GM12878 (cell line): ENCODE measurements around the gene FGF14. TPM values are rescaled to one million over a fixed set of nuclear protein-coding genes. Genes with fewer than 3 reads are reported as not detected.

Source experiments
- ATAC-seq: fragments of 200-7000 bp; cut with Tn5 transposase; 3 replicates; pipeline ENCODE4 v1.9.1; 2020; ENCODE audit warnings: mild to moderate bottlenecking, moderate library complexity
- BruUV-seq: library from RNA; stranded (reverse); fragments of 400-500 nt; replicated peaks from 2 replicates; lab custom pipeline; 2021; lab: Mats Ljungman, UMichigan
- CTCF ChIA-PET: fragments of 300-600 bp; sonication (Branson Sonifier 250); formaldehyde crosslinking; extraction: SDS; loops from one replicate; lab custom pipeline; 2021; ENCODE audit warnings: inconsistent platforms; lab: Yijun Ruan, JAX
- POLR2A ChIA-PET: fragments of 350-600 bp; formaldehyde crosslinking; extraction: SDS; loops from one replicate; lab custom pipeline; 2021; ENCODE audit warnings: inconsistent platforms; lab: Charles Lee
- RAD21 ChIA-PET: fragments of 300-600 bp; sonication (Branson Sonifier 250); formaldehyde crosslinking; loops from one replicate; lab custom pipeline; 2023; ENCODE audit warnings: antibody characterized with exemption; ENCODE audit not compliant: unreplicated experiment; lab: Charles Lee
- SMC1A ChIA-PET: fragments of 300-600 bp; sonication (Branson Sonifier 250); formaldehyde crosslinking; loops from one replicate; lab custom pipeline; 2023; ENCODE audit not compliant: unreplicated experiment, uncharacterized antibody; lab: Charles Lee
- DNase-seq: peaks from one replicate; pipeline ENCODE4 v3.0.0-alpha.2; 2011; ENCODE audit warnings: low read depth, low spot score
- FAIRE-seq: peaks from 3 replicates; lab custom pipeline; 2011; peaks lifted over from hg19 to GRCh38; lab: Jason Lieb, UNC
- H2AFZ ChIP-seq: 2 replicates; pipeline ENCODE4 v1.6.0; 2011; ENCODE audit warnings: low read depth, low read length, control low read depth; ENCODE audit not compliant: control insufficient read depth
- H3K27ac ChIP-seq: 2 replicates; pipeline ENCODE4 v1.5.1; 2011; ENCODE audit warnings: control low read depth; ENCODE audit not compliant: control insufficient read depth, insufficient read depth
- H3K27me3 ChIP-seq, 2 experiments: replicated peaks in 1 of 2; 2 replicates each; pipeline versions ENCODE4 v1.6.0 to v1.6.1; 2011; ENCODE audit warnings: low read length in 1 of 2; ENCODE audit not compliant: control insufficient read depth in 2 of 2, insufficient read depth in 2 of 2
- H3K36me3 ChIP-seq, 2 experiments: 2 replicates each; pipeline ENCODE4 v1.5.1; 2011; ENCODE audit warnings: low read length in 1 of 2; ENCODE audit not compliant: control insufficient read depth in 2 of 2, insufficient read depth in 2 of 2
- H3K4me1 ChIP-seq: 2 replicates; pipeline ENCODE4 v1.6.1; 2011; ENCODE audit warnings: mild to moderate bottlenecking, low read length, moderate library complexity, mixed read lengths; ENCODE audit not compliant: control insufficient read depth, insufficient read depth
- H3K4me2 ChIP-seq: 2 replicates; pipeline ENCODE4 v1.6.0; 2011; ENCODE audit warnings: control low read depth; ENCODE audit not compliant: control insufficient read depth, insufficient read depth
- H3K4me3 ChIP-seq: fragments of 200-600 bp; sonication (generic); 2 replicates; pipeline ENCODE4 v1.5.1; 2016
- H3K79me2 ChIP-seq: 2 replicates; pipeline ENCODE4 v1.6.0; 2011; ENCODE audit warnings: low read length; ENCODE audit not compliant: control insufficient read depth, insufficient read depth
- H3K9ac ChIP-seq: 2 replicates; pipeline ENCODE4 v1.8.0; 2011; ENCODE audit warnings: low read length, control low read depth, mixed read lengths; ENCODE audit not compliant: control insufficient read depth, insufficient read depth
- H3K9me3 ChIP-seq: replicated peaks from 3 replicates; pipeline ENCODE4 v1.5.1; 2011; ENCODE audit warnings: mild to moderate bottlenecking, low read length; ENCODE audit not compliant: control insufficient read depth, insufficient read depth
- H4K20me1 ChIP-seq: 2 replicates; pipeline ENCODE4 v1.6.0; 2011; ENCODE audit not compliant: control insufficient read depth, insufficient read depth
- CREM ChIP-seq: IDR thresholded peaks from 2 replicates; pipeline ENCODE4 v1.6.1; 2014; ENCODE audit warnings: antibody characterized with exemption, low read depth
- EED ChIP-seq: sonication (generic); IDR thresholded peaks from 2 replicates; pipeline ENCODE4 v1.6.1; 2016; ENCODE audit warnings: antibody characterized with exemption, low read depth
- IKZF2 ChIP-seq, 2 experiments: fragments of 450-650 bp; IDR thresholded peaks; 2 replicates each; pipeline ENCODE4 v1.6.1; 2017; ENCODE audit warnings: mild to moderate bottlenecking in 2 of 2, moderate library complexity in 2 of 2
- MEF2B ChIP-seq: fragments of 450-650 bp; IDR thresholded peaks from 2 replicates; pipeline ENCODE4 v1.6.1; 2018; ENCODE audit warnings: mild to moderate bottlenecking, moderate library complexity; ENCODE audit not compliant: partially characterized antibody, poor library complexity, severe bottlenecking
- MTA2 ChIP-seq: fragments of 450-650 bp; IDR thresholded peaks from 2 replicates; pipeline ENCODE4 v1.6.1; 2016; ENCODE audit warnings: low read depth, mild to moderate bottlenecking, moderate library complexity
- RB1 ChIP-seq: fragments of 450-650 bp; formaldehyde crosslinking; IDR thresholded peaks from 2 replicates; pipeline ENCODE4 v1.6.1; 2017; ENCODE audit warnings: mild to moderate bottlenecking, borderline replicate concordance
- SMAD1 ChIP-seq: fragments of 450-650 bp; IDR thresholded peaks from 2 replicates; pipeline ENCODE4 v1.6.1; 2018; ENCODE audit warnings: mild to moderate bottlenecking, low read depth; ENCODE audit not compliant: partially characterized antibody
- SP1 ChIP-seq: IDR thresholded peaks from one replicate; pipeline ENCODE4 v1.6.1; 2011; ENCODE audit warnings: low read depth, low read length
- SPI1 ChIP-seq: IDR thresholded peaks from 2 replicates; pipeline ENCODE4 v1.6.1; 2011; ENCODE audit warnings: low read depth, mild to moderate bottlenecking, low read length, moderate library complexity, borderline replicate concordance; ENCODE audit not compliant: insufficient read depth
- TCF12 ChIP-seq: IDR thresholded peaks from 2 replicates; pipeline ENCODE4 v1.6.1; 2011; ENCODE audit warnings: low read depth, mild to moderate bottlenecking, low read length
- WRNIP1 ChIP-seq: IDR thresholded peaks from 2 replicates; pipeline ENCODE4 v1.6.1; 2011; ENCODE audit warnings: low read depth, low read length, improper control_type of control experiment, borderline replicate concordance
- YBX1 ChIP-seq: fragments of 450-650 bp; IDR thresholded peaks from 2 replicates; pipeline ENCODE4 v1.6.1; 2016; ENCODE audit warnings: antibody characterized with exemption
- YY1 ChIP-seq: IDR thresholded peaks from 2 replicates; pipeline ENCODE4 v1.6.1; 2011; ENCODE audit warnings: low read depth, mild to moderate bottlenecking, low read length
- WGBS: methylation state at CpG from one replicate; pipeline ENCODE4 v1.1.6; 2016; ENCODE audit warnings: low lambda C conversion rate; ENCODE audit not compliant: insufficient replicate concordance, insufficient coverage; ENCODE audit errors: missing lambda C conversion rate; 5-methylcytosine and 5-hydroxymethylcytosine counted together
- in situ Hi-C: fragments of 300-500 bp; cut with MboI; formaldehyde crosslinking; loops from 9 replicates; pipeline ENCODE4 v1.14.3; 2018; ENCODE audit warnings: mixed read lengths
- intact Hi-C: fragments of 100-400 bp; cut with micrococcal nuclease; formaldehyde crosslinking; loops from one replicate; pipeline ENCODE4 v1.14.2; 2022; ENCODE audit not compliant: unreplicated experiment
- polyA plus RNA-seq, 11 experiments: library from polyadenylated mRNA; depleted of rRNA in 4 of 11; unstranded in 6 of 11; stranded (reverse) in 5 of 11; fragments of >200 nt; fragmentation: Nextera tagmentation in 4 of 11; fragmentation: Illumina TruSeq in 1 of 11; extraction: Ambion mirVana in 4 of 11; extraction: Trizol in 1 of 11; gene quantifications; 1 replicate in 1 of 11; 2 replicates in 10 of 11; pipeline versions ENCODE4 v1.2.1 to v1.2.3, GENCODE V29; 2011 to 2016; ENCODE audit warnings: inconsistent platforms in 2 of 11, missing spikeins in 2 of 11, low read depth in 1 of 11
- total RNA-seq, 4 experiments: library from RNA; depleted of rRNA in 3 of 4; stranded (reverse); fragments of >200 nt in 3 of 4; fragmentation: Illumina TruSeq in 1 of 4; extraction: Trizol in 1 of 4; gene quantifications; 2 replicates each; pipeline versions ENCODE4 v1.2.1 to v1.2.3, GENCODE V29; 2013 to 2021
- TF ChIP-seq, protein P1 (sequence below): fragments of 450-650 bp; conservative IDR thresholded peaks from 2 replicates; pipeline ENCODE4 v1.6.1; 2017; ENCODE audit warnings: mild to moderate bottlenecking, moderate library complexity
- TF ChIP-seq, protein P2 (sequence below): IDR thresholded peaks from 2 replicates; pipeline ENCODE4 v1.6.1; 2011; ENCODE audit warnings: low read depth, mild to moderate bottlenecking, low read length, moderate library complexity, borderline replicate concordance; ENCODE audit errors: extremely low read depth
- TF ChIP-seq, protein P3 (sequence below): IDR thresholded peaks from 2 replicates; pipeline ENCODE4 v1.6.1; 2012; ENCODE audit warnings: low read depth, low read length, improper control_type of control experiment
- TF ChIP-seq, protein P4 (sequence below): fragments of 450-650 bp; IDR thresholded peaks from 2 replicates; pipeline ENCODE4 v1.6.1; 2016; ENCODE audit warnings: mild to moderate bottlenecking

FGF14 gene
- total and polyA plus RNA-seq, 10 of the 15 experiments (the other 5 are each of a cell fraction or from before 2014, with no cell fraction given): under 0.01 to 0.44 (median 0.04) TPM

DNA sequence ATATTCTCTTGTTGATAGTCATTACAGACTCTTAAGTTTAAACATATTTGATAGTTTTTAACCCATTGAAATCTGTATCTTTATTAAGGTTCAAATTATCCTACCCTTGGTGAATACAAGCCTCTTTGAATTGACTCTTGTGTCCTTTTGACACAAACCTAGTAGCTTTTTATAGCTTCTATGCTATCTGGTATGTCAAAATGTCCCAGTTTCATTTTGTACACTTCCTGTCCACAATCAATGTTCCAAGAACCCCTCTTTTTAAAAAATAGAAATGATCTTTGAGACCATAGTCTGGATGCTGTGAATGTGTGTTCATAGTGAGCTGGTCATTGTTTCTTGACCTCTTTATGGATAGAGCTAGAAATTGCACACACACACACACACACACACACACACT lies 39.2 kb upstream of the FGF14 start (continued):
- TF ChIP-seq, protein P1, sequence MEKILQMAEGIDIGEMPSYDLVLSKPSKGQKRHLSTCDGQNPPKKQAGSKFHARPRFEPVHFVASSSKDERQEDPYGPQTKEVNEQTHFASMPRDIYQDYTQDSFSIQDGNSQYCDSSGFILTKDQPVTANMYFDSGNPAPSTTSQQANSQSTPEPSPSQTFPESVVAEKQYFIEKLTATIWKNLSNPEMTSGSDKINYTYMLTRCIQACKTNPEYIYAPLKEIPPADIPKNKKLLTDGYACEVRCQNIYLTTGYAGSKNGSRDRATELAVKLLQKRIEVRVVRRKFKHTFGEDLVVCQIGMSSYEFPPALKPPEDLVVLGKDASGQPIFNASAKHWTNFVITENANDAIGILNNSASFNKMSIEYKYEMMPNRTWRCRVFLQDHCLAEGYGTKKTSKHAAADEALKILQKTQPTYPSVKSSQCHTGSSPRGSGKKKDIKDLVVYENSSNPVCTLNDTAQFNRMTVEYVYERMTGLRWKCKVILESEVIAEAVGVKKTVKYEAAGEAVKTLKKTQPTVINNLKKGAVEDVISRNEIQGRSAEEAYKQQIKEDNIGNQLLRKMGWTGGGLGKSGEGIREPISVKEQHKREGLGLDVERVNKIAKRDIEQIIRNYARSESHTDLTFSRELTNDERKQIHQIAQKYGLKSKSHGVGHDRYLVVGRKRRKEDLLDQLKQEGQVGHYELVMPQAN: no peak
- TF ChIP-seq YY1: no peak
- no peak for TF ChIP-seq IKZF2 (IDR thresholded peaks at IDR 0.05)
- TF ChIP-seq SPI1: no peak
- no peak for TF ChIP-seq WRNIP1
- no peak for TF ChIP-seq SP1
- no peak for TF ChIP-seq EED
- no peak for TF ChIP-seq YBX1
- TF ChIP-seq, protein P2, sequence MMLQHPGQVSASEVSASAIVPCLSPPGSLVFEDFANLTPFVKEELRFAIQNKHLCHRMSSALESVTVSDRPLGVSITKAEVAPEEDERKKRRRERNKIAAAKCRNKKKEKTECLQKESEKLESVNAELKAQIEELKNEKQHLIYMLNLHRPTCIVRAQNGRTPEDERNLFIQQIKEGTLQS: no peak

DNA sequence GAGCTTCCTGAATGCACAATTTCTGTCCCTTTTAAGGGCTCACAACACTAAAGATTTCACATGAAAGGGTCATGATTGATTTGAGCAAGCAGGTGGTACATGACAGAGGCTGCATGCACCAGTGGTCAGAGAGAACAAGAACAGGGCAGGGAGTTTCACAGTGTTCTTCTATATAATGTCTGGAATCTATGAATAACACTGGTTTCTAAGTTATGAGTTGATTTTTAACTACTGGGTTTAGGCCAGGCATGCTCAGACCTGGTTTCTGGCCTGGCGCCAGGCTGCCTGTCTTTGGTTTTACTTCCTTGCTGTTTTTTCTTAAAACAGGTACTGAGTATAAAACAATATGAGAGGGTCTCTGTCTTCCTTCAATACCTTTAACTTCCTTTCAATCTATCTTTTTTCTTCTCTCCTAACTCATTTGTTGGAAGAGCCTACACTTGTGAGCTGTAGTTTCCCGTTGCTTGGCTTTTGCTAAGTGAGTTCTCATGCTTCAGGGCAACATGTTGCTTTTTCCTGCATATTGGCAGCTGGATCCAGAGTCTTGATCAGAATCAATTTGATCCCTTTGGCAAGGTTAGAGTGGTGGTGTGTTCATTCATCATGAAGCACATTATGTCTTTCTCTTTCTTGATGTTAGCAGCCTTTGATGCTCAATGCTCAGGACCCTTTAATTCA lies 38.5 kb upstream of the FGF14 start:
- ChIA-PET RAD21 (interaction anchor here (1.0 to 1.3 kb wide), 2 partner anchors 17 to 40 kb away, joined by 3 to 4 read pairs; no protein-coding TSS in a partner anchor), POLR2A (interaction anchor here (0.5 kb wide), 1 partner anchor 362 kb away, joined by 3 read pairs; no protein-coding TSS in a partner anchor), SMC1A (interaction anchor here (1.2 to 2.2 kb wide), 4 partner anchors 16 to 47 kb away, joined by 4 to 10 read pairs (median 5); no protein-coding TSS in a partner anchor), CTCF (interaction anchor here (1.5 to 1.8 kb wide), 2 partner anchors 16 to 41 kb away, joined by 5 to 10 read pairs; no protein-coding TSS in a partner anchor)
- WGBS: 0% methylated on average over 2 of the region's 2 CpGs
- no peaks in the 10 kb centered on the region for H3K4me1 ChIP-seq
- no TSS peak for BruUV-seq
- TF ChIP-seq RB1: no peak
- 0 out of 2 replicates have a peak, but pooled peaks have one; percentile 51 for TF ChIP-seq TCF12
- TF ChIP-seq SMAD1: peak; percentile 84
- peak; percentile 16 for TF ChIP-seq MEF2B
- TF ChIP-seq, protein P3, sequence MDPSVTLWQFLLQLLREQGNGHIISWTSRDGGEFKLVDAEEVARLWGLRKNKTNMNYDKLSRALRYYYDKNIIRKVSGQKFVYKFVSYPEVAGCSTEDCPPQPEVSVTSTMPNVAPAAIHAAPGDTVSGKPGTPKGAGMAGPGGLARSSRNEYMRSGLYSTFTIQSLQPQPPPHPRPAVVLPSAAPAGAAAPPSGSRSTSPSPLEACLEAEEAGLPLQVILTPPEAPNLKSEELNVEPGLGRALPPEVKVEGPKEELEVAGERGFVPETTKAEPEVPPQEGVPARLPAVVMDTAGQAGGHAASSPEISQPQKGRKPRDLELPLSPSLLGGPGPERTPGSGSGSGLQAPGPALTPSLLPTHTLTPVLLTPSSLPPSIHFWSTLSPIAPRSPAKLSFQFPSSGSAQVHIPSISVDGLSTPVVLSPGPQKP: no peak
- no peak for TF ChIP-seq CREM
- peak; percentile 33; the same call in 1 of the 2 replicates for TF ChIP-seq MTA2
- TF ChIP-seq, protein P4, sequence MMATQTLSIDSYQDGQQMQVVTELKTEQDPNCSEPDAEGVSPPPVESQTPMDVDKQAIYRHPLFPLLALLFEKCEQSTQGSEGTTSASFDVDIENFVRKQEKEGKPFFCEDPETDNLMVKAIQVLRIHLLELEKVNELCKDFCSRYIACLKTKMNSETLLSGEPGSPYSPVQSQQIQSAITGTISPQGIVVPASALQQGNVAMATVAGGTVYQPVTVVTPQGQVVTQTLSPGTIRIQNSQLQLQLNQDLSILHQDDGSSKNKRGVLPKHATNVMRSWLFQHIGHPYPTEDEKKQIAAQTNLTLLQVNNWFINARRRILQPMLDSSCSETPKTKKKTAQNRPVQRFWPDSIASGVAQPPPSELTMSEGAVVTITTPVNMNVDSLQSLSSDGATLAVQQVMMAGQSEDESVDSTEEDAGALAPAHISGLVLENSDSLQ: peak; percentile 38; the same call in 1 of the 2 replicates
- peak; percentile 52 for DNase-seq
- H3K9me3 ChIP-seq: no peaks in the 10 kb centered on the region
- H3K4me2 ChIP-seq: no peak overlapping the region
- H3K27ac ChIP-seq: no peak overlapping the region
- H3K79me2 ChIP-seq: no peaks in the 10 kb centered on the region
- H3K36me3 ChIP-seq: no peaks in the 10 kb centered on the region
- H3K9ac ChIP-seq: no peak overlapping the region
- no peaks in the 10 kb centered on the region for H3K27me3 ChIP-seq
- FAIRE-seq: no peak
- no peaks in the 10 kb centered on the region for H4K20me1 ChIP-seq
- in situ Hi-C loops: no loop called here
- ATAC-seq: peak; percentile 81
- no peak overlapping the region for H3K4me3 ChIP-seq
- H2AFZ ChIP-seq: no peak overlapping the region
- intact Hi-C loops: no loop called here
